ENCODE measurements around the gene DOHH. TPM values are rescaled to one million over a fixed set of nuclear protein-coding genes. Genes with fewer than 3 reads are reported as not detected.

DOHH gene
- total RNA-seq, 1 donor from 2014 or later, result 13.6 TPM

- no peak overlapping the region for H3K27ac Mint-ChIP-seq
- ATAC-seq (ENCODE audit: low read depth) (no peak), DNase-seq (no peak)
- TF ChIP-seq CTCF (IDR thresholded peaks at IDR 0.05), result no peak
- no peaks in the 10 kb centered on the region for H3K27me3 Mint-ChIP-seq
- no peaks in the 10 kb centered on the region for H3K9me3 Mint-ChIP-seq
- intact Hi-C loops (cut with micrococcal nuclease), result no loop called here
- H3K4me3 Mint-ChIP-seq, result no peak overlapping the region
- H3K4me1 Mint-ChIP-seq, result peaks cover 9% of the 10 kb centered on the region
- POLR2A ChIA-PET, result interaction anchor here (0.6 kb wide), 1 partner anchor 534 kb away, joined by 4 read pairs; no protein-coding TSS in a partner anchor
- peaks cover 6% of the 10 kb centered on the region for H3K36me3 Mint-ChIP-seq (ENCODE audit: low read depth)
- CTCF ChIA-PET, result no interaction called here
Observed at GRCh38 chr19:3441089-3441985, 59.1 kb downstream of the DOHH start.

Other genes starting within 250 kb of the DOHH start
- gene NFIC, start 134.1 kb downstream of the DOHH start, total RNA-seq, result 17.3 and 18.8 TPM in 2 replicates
- gene SMIM24, start 20.1 kb downstream of the DOHH start, total RNA-seq, result 0.34 TPM in 1 of 2 replicates, not detected in the other
- gene SMIM44, start 17.2 kb downstream of the DOHH start, total RNA-seq, result not detected in 2 replicates
- gene FZR1, start 5.6 kb upstream of the DOHH start, total RNA-seq, result 53.5 and 66.0 TPM in 2 replicates
- gene TEKTIP1, start 38.5 kb upstream of the DOHH start, total RNA-seq, result 7.1 and 8.1 TPM in 2 replicates
- gene MFSD12, start 56.9 kb upstream of the DOHH start, total RNA-seq, result 59.2 and 76.9 TPM in 2 replicates
- gene HMG20B, start 72.3 kb upstream of the DOHH start, total RNA-seq, result 46.0 and 51.0 TPM in 2 replicates
- gene GIPC3, start 84.8 kb upstream of the DOHH start, total RNA-seq, result 0.24 and 0.29 TPM in 2 replicates
- gene TBXA2R, start 106.2 kb upstream of the DOHH start, total RNA-seq, result 0.39 and 0.47 TPM in 2 replicates
- gene CACTIN, start 126.1 kb upstream of the DOHH start, total RNA-seq, result 45.3 and 48.1 TPM in 2 replicates
- 28.3 and 31.1 TPM in 2 replicates for gene PIP5K1C, start 199.8 kb upstream of the DOHH start, total RNA-seq
- gene TJP3, start 207.7 kb upstream of the DOHH start, total RNA-seq, result 0.86 and 1.7 TPM in 2 replicates